Hepatocyte (in vitro differentiated cells): Measurements from ENCODE around the gene VWA1. TPM values are rescaled to one million over a fixed set of nuclear protein-coding genes. Genes with fewer than 3 reads are reported as not detected.
"Not testable (repeated sequence)": the region's sequence is repeated elsewhere in the genome, so short reads cannot be mapped to it uniquely, and the experiment has no call there.

Experiments
- DNase-seq: peaks from one replicate; pipeline ENCODE4 v3.0.0-alpha.2; 2016; ENCODE audit warnings: low spot score
- H2AFZ ChIP-seq: fragments of 200-600 bp; sonication (generic); 2 replicates; pipeline ENCODE4 v1.6.0; 2016; ENCODE audit warnings: antibody characterized with exemption, mild to moderate bottlenecking
- H3K27ac ChIP-seq: fragments of 200-600 bp; sonication (generic); 2 replicates; pipeline ENCODE4 v1.5.1; 2016; ENCODE audit warnings: mild to moderate bottlenecking
- H3K27me3 ChIP-seq: fragments of 200-600 bp; sonication (generic); 2 replicates; pipeline ENCODE4 v1.6.1; 2016
- H3K36me3 ChIP-seq: fragments of 200-600 bp; sonication (generic); replicated peaks from 2 replicates; pipeline ENCODE4 v1.5.1; 2016; ENCODE audit warnings: low read depth; ENCODE audit not compliant: insufficient read depth
- H3K4me1 ChIP-seq: fragments of 200-600 bp; sonication (generic); 2 replicates; pipeline ENCODE4 v1.5.1; 2016; ENCODE audit warnings: mild to moderate bottlenecking, moderate library complexity; ENCODE audit not compliant: insufficient read depth
- H3K4me2 ChIP-seq: fragments of 200-600 bp; sonication (generic); 2 replicates; pipeline ENCODE4 v1.6.0; 2016
- H3K4me3 ChIP-seq: fragments of 200-600 bp; sonication (generic); 2 replicates; pipeline ENCODE4 v1.5.1; 2016; ENCODE audit warnings: mild to moderate bottlenecking
- H3K79me2 ChIP-seq: fragments of 200-600 bp; sonication (generic); 2 replicates; pipeline ENCODE4 v1.6.0; 2017; ENCODE audit warnings: mild to moderate bottlenecking
- H3K9me2 ChIP-seq: fragments of 200-600 bp; sonication (generic); replicated peaks from 2 replicates; pipeline ENCODE4 v1.6.0; 2017; ENCODE audit warnings: mild to moderate bottlenecking; ENCODE audit not compliant: insufficient read depth
- H3K9me3 ChIP-seq: fragments of 200-600 bp; sonication (generic); 2 replicates; pipeline ENCODE4 v1.5.1; 2016; ENCODE audit warnings: low read depth, mild to moderate bottlenecking
- H4K20me1 ChIP-seq: fragments of 200-600 bp; sonication (generic); 2 replicates; pipeline ENCODE4 v1.6.0; 2016; ENCODE audit warnings: mild to moderate bottlenecking; ENCODE audit not compliant: insufficient read depth, poor library complexity, severe bottlenecking
- CTCF ChIP-seq: fragments of 200-600 bp; sonication (generic); IDR thresholded peaks from 2 replicates; pipeline ENCODE4 v1.5.1; 2016; ENCODE audit warnings: antibody characterized with exemption, mild to moderate bottlenecking; ENCODE audit not compliant: poor library complexity
- EZH2 ChIP-seq: fragments of 200-600 bp; sonication (generic); IDR thresholded peaks from 2 replicates; pipeline ENCODE4 v1.6.1; 2016; ENCODE audit warnings: antibody characterized with exemption, mild to moderate bottlenecking, borderline replicate concordance
- EZH2phosphoT487 ChIP-seq: fragments of 200-600 bp; sonication (generic); IDR thresholded peaks from one replicate; pipeline ENCODE4 v1.6.1; 2018; ENCODE audit warnings: antibody characterized with exemption, mild to moderate bottlenecking, low read depth, moderate library complexity; ENCODE audit not compliant: unreplicated experiment, severe bottlenecking
- WGBS: methylation state at CpG from one replicate; pipeline ENCODE4 v1.1.6; 2016; ENCODE audit warnings: low lambda C conversion rate; ENCODE audit errors: missing lambda C conversion rate; 5-methylcytosine and 5-hydroxymethylcytosine counted together
- polyA plus RNA-seq: library from polyadenylated mRNA; unstranded; fragments of >200 nt; fragmentation: Nextera tagmentation; extraction: Ambion mirVana; gene quantifications from 2 replicates; pipeline ENCODE4 v1.2.1, GENCODE V29; 2016
- total RNA-seq: library from RNA; depleted of rRNA; stranded (reverse); fragments of >200 nt; gene quantifications from 2 replicates; pipeline ENCODE4 v1.2.3, GENCODE V29; 2014

Gene VWA1
- total and polyA plus RNA-seq, 2 experiments from 2014 or later = 37.7 to 114 TPM

- no peak for DNase-seq
- H4K20me1 ChIP-seq = no peaks in the 10 kb centered on the region
- H3K79me2 ChIP-seq = no peaks in the 10 kb centered on the region
- no peaks in the 10 kb centered on the region for H3K27me3 ChIP-seq
- H3K36me3 ChIP-seq = no peaks in the 10 kb centered on the region
- no peaks in the 10 kb centered on the region for H3K9me3 ChIP-seq
- no peaks in the 10 kb centered on the region for H3K4me1 ChIP-seq
- 77% methylated on average over 13 of the region's 13 CpGs for WGBS
- no peak overlapping the region for H3K27ac ChIP-seq
- H3K4me3 ChIP-seq = no peak overlapping the region
- no peaks in the 10 kb centered on the region for H3K9me2 ChIP-seq
- no peak overlapping the region for H3K4me2 ChIP-seq
- H2AFZ ChIP-seq = no peak overlapping the region
- TF ChIP-seq EZH2phosphoT487 (no peak), CTCF (no peak), EZH2 (no peak)
These were observed 19.7 kb upstream of the VWA1 start for GRCh38 chr1:1415751-1416150.

DNA sequence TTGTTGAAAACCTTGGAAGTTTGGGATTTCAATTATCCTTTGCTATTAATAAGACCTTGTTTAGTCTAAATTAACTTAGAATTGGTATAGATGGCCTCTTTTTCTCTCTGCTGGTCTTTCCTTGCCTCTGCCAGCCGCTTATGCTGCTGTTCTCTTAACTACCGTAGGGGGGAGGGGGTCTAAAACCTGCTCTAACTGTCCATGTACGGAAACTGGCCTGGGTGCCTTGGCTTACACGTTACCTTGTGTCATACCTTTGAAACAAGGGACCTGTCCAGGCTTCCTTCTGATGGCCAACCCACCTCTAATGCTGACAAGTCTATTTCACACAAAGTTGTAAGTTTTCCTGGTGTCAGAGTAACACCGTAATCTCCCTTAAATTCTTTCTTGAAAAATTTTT lies 18.1 kb upstream of the VWA1 start:
- 77% methylated on average over 5 of the region's 5 CpGs for WGBS
- H3K27ac ChIP-seq = not testable (repeated sequence)

GRCh38 chr1:1417825-1418463 lies 17.5 kb upstream of the VWA1 start:
- not testable (repeated sequence) for H2AFZ ChIP-seq, H3K79me2 ChIP-seq, H3K4me1 ChIP-seq, H3K36me3 ChIP-seq, DNase-seq, H3K9me3 ChIP-seq, H3K27me3 ChIP-seq, H3K4me3 ChIP-seq, H3K27ac ChIP-seq, H3K9me2 ChIP-seq, H4K20me1 ChIP-seq, H3K4me2 ChIP-seq
- WGBS = 87% methylated on average over 25 of the region's 25 CpGs

More for the DNA sequence above, 18.1 kb upstream of the VWA1 start:
- not testable (repeated sequence) for H3K79me2 ChIP-seq, H4K20me1 ChIP-seq, H3K4me2 ChIP-seq, H3K27me3 ChIP-seq, H3K9me2 ChIP-seq, DNase-seq, H3K4me1 ChIP-seq, H3K4me3 ChIP-seq, H2AFZ ChIP-seq, H3K9me3 ChIP-seq, H3K36me3 ChIP-seq

GRCh38 chr1:1418464-1419362 lies 16.8 kb upstream of the VWA1 start:
- no peak for DNase-seq
- Histone ChIP-seq H4K20me1 (no peaks in the 10 kb centered on the region), H3K9me2 (no peaks in the 10 kb centered on the region), H3K27ac (no peak overlapping the region), H3K4me2 (no peak overlapping the region), H3K9me3 (no peaks in the 10 kb centered on the region), H3K4me3 (no peak overlapping the region), H3K27me3 (no peaks in the 10 kb centered on the region), H3K4me1 (no peaks in the 10 kb centered on the region), H3K36me3 (no peaks in the 10 kb centered on the region), H2AFZ (no peak overlapping the region), H3K79me2 (no peaks in the 10 kb centered on the region)
- no peak for TF ChIP-seq EZH2
- no peak for TF ChIP-seq CTCF
- TF ChIP-seq EZH2phosphoT487 = no peak
- 92% methylated on average over 26 of the region's 26 CpGs for WGBS
